GM21619 (cell line): ENCODE results near the gene UBXN1.

Experiments
- ATAC-seq: cut with Tn5 transposase; IDR thresholded peaks from one replicate; pipeline ENCODE4 v1.9.1; 2021; ENCODE audit not compliant: unreplicated experiment

The UBXN1 gene, protein sequence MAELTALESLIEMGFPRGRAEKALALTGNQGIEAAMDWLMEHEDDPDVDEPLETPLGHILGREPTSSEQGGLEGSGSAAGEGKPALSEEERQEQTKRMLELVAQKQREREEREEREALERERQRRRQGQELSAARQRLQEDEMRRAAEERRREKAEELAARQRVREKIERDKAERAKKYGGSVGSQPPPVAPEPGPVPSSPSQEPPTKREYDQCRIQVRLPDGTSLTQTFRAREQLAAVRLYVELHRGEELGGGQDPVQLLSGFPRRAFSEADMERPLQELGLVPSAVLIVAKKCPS

DNA sequence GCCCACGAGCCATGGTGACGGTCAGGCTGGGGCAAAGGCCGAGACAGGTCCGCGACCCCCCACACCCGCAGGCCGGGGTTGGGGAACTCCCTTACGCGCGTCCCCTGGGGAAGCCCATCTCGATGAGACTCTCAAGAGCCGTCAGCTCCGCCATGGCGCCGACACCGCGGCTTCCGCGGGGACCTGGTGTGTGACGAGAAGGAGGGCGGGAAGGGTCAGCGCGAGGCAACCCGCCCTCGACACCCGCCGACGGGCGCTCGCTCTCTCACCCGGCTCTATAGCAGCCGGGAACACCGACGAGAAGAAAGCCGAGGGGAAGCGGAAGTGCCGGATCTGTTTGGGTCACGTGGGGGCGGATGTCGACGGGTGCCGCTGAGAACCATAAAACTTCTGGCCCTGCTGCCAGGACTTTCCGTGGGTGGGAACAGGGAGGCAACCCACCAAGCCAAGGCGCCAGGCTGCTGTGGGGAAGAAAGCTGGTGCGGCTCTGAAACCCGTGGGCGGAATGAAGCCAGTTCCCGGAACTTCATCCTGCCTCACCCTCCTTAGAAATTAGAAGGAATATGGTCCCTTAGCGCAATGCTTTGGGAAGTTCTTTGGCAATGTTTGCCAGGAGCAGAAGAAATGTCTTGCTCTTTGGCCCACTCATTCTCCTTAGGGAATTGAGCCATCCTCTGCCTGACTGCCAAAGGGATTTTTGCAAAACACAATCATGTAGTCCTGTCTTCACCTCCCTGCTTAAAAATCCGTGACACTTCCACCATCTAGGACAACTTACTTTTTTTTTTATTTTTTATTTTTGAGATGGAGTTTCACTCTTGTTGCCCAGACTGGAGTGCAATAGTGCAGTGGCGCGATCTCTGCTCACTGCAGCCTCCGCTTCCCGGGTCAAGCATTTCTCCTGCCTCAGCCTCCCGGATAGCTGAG is at the start of gene UBXN1:
Gene UBXN1, minus strand, starts transcription at position 304 of the 927 bp plus-strand sequence. Its CDS starts 150 bp downstream, at position 154.
- ATAC-seq, result peak; percentile 63

DNA sequence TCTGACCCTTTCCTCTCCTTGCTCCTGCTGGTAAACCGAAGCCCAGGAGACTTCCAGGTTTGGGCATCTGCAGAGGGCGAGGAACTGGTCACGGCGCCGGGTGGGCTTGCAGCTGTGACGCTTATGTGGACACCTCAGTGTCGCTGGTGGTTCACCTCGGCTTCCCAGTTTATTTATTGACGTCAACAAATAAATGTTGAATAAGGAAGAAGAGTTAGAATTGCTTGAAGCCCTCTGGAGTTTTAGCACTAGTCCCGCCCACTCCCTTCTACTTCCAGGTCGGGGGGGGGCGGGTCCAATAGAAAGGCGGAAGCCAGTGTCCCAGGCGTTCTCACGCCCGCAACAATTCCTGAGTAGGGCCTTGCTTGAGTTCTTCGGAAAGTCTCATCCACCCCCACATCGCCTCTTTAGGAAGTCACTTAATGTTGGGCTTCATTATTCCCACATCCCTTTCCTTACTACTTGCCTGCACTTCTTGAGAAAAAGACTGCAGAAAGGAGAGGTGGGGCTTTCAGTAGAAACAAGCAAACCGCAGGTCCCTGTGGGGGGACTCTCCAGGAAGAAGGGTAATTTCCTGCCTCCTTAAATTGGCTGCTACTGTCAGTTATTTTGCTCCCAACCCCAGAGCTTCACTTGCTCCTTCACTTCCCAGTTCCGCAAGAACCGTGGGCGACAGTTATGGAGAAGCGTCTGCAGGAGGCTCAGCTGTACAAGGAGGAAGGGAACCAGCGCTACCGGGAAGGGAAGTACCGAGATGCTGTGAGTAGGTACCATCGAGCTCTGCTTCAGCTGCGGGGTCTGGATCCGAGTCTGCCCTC is 49.5 kb upstream of the UBXN1 start, which contains the start of gene TTC9C:
Gene TTC9C, plus strand, starts transcription at position 316 of the 818 bp plus-strand sequence. Its CDS starts 363 bp downstream, at position 679.
- ATAC-seq, result peak; percentile 19

DNA sequence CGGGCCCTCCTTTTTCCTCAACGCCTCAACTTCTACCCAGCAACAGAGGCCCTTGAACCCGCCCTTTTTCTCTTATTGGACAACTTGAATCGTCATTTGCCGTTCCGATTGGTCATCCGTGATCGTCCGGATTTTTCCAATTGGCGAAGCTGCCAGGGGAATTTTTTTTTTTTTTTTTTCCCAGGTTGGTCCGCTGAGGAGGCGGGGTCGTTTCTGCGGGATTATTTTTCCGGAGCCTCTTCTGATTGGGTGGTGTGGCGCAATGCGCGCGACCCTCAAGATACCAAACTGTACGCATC is 48.9 kb upstream of the UBXN1 start:
- peak; percentile 39 for ATAC-seq

DNA sequence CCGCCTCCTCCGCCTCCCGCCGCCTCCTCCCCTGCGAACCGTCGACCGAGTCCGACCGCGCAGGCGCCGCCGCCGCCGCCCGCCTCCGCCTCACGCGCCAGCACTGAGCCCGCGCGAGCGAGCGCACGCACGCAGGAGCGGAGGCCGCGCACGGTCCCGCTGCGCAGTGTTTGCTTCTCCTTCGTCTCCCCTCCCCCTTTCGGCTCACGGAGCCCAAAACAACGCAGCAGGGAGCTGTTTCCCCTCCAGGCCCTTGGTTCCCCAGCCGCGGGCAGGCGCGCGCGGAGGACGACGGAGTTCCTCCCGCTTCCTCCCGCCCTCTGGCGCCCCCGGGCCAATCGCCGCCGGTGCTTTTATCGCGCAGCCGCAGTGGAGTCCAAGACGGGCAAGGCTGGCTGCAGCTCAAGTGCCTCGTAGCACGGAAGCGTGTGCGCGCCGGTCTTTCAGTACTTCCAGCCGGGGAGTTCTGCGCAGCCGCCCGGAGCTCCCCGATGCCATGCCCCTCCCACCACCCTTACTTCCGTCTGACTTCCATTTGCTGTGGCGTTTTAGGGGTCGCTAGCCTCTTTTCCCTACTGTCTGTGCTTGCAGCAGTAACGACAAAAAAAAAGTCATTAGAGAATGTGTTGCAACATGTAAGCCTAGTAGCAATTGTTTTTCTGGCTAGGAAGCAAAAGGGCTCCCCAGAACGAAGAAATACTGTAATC is 48.4 kb upstream of the UBXN1 start, which contains the start of gene HNRNPUL2:
Gene HNRNPUL2, minus strand, starts transcription at position 293 of the 707 bp plus-strand sequence. CDS start 301 bp downstream, outside the sequence.
- peak; percentile 65 for ATAC-seq

DNA sequence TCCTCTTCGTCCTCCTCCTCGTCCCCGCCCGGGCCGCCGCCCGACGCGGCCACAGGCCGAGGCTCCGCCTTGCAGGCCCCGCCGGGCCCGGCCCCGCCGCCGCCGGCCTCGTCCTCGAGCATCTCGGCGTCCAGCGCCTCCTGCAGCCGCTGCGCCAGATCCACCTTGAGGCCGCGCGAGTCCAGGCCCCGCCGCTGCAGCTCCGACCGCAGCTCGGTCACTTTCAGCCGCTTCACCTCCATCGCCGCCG is 48.0 kb upstream of the UBXN1 start:
- no peak for ATAC-seq

DNA sequence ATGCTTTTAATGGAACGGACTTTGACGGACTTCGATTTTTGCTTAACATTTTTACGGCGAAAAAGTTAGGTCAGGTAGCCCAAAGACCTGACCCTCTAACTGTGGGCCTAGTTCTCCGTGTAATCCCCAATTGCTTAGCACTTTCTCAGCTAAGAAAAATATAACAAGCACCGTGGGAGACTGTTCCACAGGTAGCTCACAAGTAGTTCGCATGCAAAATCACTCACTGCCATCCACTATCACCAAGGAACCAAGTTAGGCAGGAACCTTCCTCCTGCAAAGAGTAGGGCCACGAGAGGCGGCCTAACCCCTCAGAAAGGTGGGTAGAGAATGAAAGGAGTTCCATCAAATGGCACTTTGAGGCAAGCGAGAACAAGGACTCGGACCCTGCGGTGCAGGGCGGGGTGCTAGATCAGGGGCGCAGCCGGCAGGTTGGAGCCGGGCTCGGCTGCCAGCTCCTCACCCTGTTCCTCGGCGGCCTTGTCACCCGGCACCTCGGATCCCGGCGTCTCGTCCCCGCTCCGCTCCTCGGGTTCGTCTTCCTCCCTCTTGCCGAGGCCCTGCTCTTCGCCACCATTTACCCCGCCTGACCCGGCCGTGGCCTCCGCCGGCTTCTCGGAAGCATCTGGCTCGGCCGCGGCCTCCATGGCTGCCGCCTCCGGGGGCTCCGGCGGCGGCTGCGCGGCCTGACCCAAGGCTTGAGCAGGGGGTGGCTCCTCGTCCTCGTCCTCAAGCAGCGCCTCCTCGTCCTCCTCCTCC is 47.5 kb upstream of the UBXN1 start:
- ATAC-seq, result no peak

DNA sequence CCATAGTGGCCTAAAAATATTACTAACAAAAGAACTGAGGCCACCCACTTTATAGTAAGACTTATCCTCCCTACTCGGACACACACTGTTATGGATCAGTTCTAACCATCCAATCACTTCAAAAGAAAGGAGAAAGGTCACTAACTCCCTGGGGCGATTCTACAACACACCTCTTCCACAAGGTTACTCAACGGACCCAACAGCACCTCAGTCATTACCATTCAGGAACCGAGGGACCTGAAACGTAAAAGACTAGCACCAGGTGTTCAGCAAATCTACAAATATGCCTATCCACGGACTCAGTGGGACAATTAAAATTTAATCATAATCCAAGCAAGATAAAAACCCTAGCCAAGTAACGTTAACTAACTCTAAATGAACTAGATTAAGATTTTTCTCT is 46.8 kb upstream of the UBXN1 start:
- ATAC-seq, result no peak

DNA sequence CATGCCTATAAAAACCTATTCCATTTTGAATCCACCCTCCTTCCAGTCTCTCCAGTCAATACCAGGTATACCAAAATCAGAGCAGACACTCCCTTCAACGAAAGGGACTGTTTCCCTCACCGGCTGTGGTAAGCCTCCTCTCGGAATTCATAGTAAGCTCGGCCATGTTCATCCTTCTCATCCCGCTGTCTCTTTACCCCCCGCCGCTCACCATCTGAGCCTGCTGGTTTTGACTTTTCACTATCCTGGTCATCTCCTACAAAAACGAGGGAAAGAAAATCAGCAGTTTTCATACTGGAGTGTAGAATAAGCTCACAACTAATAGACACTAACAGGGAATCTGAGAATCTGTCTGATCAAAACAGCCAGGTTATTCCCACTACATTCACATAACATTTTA is 45.3 kb upstream of the UBXN1 start:
- no peak for ATAC-seq

DNA sequence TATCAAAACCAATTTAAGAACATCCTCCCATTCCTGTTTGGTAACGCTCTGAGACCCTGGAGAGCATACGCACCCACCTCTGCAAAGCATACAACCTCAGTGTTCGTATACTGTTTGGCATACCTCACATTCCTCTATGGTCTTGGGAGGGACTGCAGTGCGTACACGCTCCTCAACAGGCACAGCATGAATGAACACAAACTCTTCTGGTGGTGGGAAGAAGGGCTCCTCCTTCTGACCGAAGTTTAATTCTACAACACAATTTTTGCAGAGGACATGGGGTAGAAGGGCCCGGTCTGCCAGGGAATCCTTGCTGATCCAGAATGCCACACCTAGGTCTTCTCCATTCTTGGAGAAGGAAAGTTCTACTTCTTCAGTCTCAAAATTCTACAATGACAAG is 43.1 kb upstream of the UBXN1 start:
- no peak for ATAC-seq

GRCh38 chr11:62719302-62719978 is 40.6 kb upstream of the UBXN1 start:
- ATAC-seq, result no peak

DNA sequence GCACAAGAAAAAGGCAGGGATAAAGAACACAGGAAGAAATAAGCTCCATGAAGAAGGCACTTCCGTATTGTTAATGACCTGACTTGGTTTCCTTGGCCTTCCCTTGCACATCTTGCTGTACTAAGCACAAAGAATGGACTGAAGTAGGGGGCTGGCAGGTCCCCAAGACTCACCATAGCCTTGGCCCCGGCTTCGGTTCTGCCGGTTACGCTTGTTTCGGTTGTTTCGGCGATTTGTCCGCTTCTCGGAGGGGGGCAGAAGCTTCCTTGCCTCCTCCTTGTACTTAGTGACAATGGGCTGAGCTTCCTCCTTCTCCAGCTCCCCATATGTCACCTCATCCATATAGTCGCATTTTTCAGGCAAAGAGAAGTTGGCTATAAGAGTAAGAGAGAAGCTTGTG is 37.9 kb upstream of the UBXN1 start:
- no peak for ATAC-seq

GRCh38 chr11:62716206-62716605 is 37.3 kb upstream of the UBXN1 start:
- ATAC-seq, result no peak

GRCh38 chr11:62715150-62716130 is 36.6 kb upstream of the UBXN1 start:
- ATAC-seq, result no peak

- ATAC-seq, result no peak
These were observed 34.5 kb upstream of the UBXN1 start for GRCh38 chr11:62713343-62713742.

GRCh38 chr11:62712861-62713260 is 34.0 kb upstream of the UBXN1 start:
- ATAC-seq, result no peak

DNA sequence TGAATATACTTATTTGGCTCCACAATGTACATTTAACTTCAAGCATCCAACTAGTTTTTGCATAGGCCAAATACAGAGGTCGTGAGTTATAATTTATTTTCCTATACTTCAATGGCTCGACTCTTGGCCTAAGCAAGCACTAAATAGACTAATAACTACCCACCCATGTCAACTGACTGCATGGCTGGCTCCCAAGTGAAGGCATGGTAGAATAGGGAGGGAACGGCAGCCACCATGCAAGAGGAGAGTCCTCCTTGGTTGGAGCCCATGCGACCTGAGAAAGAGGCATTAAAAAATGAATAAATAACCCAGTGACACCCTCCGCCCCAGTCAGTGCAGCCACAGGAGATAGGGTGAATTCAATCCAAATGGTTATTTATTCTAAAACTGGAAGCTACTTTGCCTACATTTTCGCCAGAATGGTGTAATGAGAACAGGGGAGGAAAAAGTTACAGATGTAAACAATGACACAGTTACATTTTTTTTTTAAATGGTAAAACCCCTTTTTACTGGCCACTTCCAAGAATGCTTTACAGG is 33.5 kb upstream of the UBXN1 start:
- no peak for ATAC-seq

- no peak for ATAC-seq
These were observed 31.1 kb upstream of the UBXN1 start for GRCh38 chr11:62710001-62710345.
